Gastrocnemius medialis (tissue), 4 donors: Measurements from ENCODE around the gene C1orf198. TPM values are rescaled to one million over a fixed set of nuclear protein-coding genes. Genes with fewer than 3 reads are reported as not detected.
A peak's percentile ranks its signal among the peaks of the same experiment; 100 is the strongest.

Experiments used
- ATAC-seq, 2 donors: fragments of 150-250 bp; one replicate each; pipeline ENCODE4 v1.9.1; 2016
- DNase-seq, 2 donors: peaks; one replicate each; pipeline ENCODE4 v3.0.0-alpha.2; 2019
- H3K27ac ChIP-seq, 4 donors: fragments of 200-600 bp; sonication (generic); 1 replicate in 1 of 4; 2 replicates in 3 of 4; pipeline ENCODE4 v1.5.1; 2016 to 2018; ENCODE audit warnings: mild to moderate bottlenecking in 2 of 4, moderate library complexity in 1 of 4
- H3K27me3 ChIP-seq, 3 donors: fragments of 200-600 bp; sonication (generic) in 2 of 3; 1 replicate in 1 of 3; 2 replicates in 2 of 3; pipeline versions ENCODE4 v1.5.1 to v1.6.0; 2016 to 2019; ENCODE audit warnings: mild to moderate bottlenecking in 1 of 3, moderate library complexity in 1 of 3
- H3K36me3 ChIP-seq, 2 donors: fragments of 200-600 bp; sonication (generic) in 1 of 2; one replicate each; pipeline ENCODE4 v1.5.1; 2017 to 2018
- H3K4me1 ChIP-seq, 2 donors: fragments of 200-600 bp; sonication (generic) in 1 of 2; one replicate each; pipeline ENCODE4 v1.5.1; 2016 to 2017; ENCODE audit warnings: mild to moderate bottlenecking in 2 of 2
- H3K4me3 ChIP-seq, 4 donors: fragments of 200-600 bp; sonication (generic) in 3 of 4; 1 replicate in 1 of 4; 2 replicates in 3 of 4; pipeline ENCODE4 v1.5.1; 2016 to 2019; ENCODE audit warnings: mild to moderate bottlenecking in 2 of 4
- H3K9me3 ChIP-seq, 3 donors: fragments of 200-600 bp; sonication (generic) in 2 of 3; 1 replicate in 1 of 3; 2 replicates in 2 of 3; pipeline ENCODE4 v1.5.1; 2016 to 2019
- CTCF ChIP-seq, 5 experiments: fragments of 450-650 bp in 3 of 5; fragments of 200-600 bp in 2 of 5; sonication (generic) in 2 of 5; IDR thresholded peaks in 4 of 5; conservative IDR thresholded peaks in 1 of 5; 1 replicate in 4 of 5; 2 replicates in 1 of 5; pipeline ENCODE4 v1.5.1; 2016 to 2019; ENCODE audit warnings: antibody characterized with exemption in 5 of 5, mild to moderate bottlenecking in 3 of 5, moderate library complexity in 3 of 5
- POLR2A ChIP-seq, 2 donors: fragments of 450-650 bp; IDR thresholded peaks; one replicate each; pipeline ENCODE4 v1.6.1; 2017; ENCODE audit warnings: antibody characterized with exemption in 2 of 2, mild to moderate bottlenecking in 2 of 2, moderate library complexity in 2 of 2
- in situ Hi-C, 4 donors: fragments of 200-750 bp; cut with MboI; loops; one replicate each; pipeline versions ENCODE4 v1.15.0 to v1.8.0; 2017; ENCODE audit warnings: low sequenced_read_pairs in 4 of 4
- intact Hi-C: fragments of 100-400 bp; cut with DNase I; formaldehyde crosslinking; loops from one replicate; pipeline ENCODE4 v1.15.1; 2023; ENCODE audit warnings: low total_unique reads
- total RNA-seq, 4 donors: library from RNA; depleted of rRNA; stranded (reverse); fragments of >200 nt; gene quantifications; one replicate each; pipeline versions ENCODE4 v1.1.0 to v1.2.3, GENCODE V29; 2016

Gene C1orf198
- total RNA-seq, 4 donors from 2014 or later = 281 to 590 (median 339) TPM

- Histone ChIP-seq H3K4me3 (no peak overlapping the region), H3K4me1 (peaks cover 66 to 89% of the 10 kb centered on the region in 2 donors), H3K36me3 (peaks cover 0 to 8% of the 10 kb centered on the region in 2 donors), H3K27ac (peak overlapping the region in 3 of 4 donors; percentile 76 to 89 (median 86)), H3K9me3 (no peaks in the 10 kb centered on the region), H3K27me3 (no peaks in the 10 kb centered on the region)
- no peak for DNase-seq
- no peak for ATAC-seq
- TF ChIP-seq CTCF (IDR thresholded peaks at IDR 0.05 in 4 of 5, conservative IDR thresholded peaks at IDR 0.05 in 1 of 5) = no peak
- no peak for TF ChIP-seq POLR2A (IDR thresholded peaks at IDR 0.05)
- intact Hi-C loops = no loop called here
- in situ Hi-C loops = no loop called here
Measured at GRCh38 chr1:230855886-230856285, 12.4 kb downstream of the C1orf198 start.

GRCh38 chr1:230854423-230854822 lies 13.9 kb downstream of the C1orf198 start:
- peaks cover 68 to 90% of the 10 kb centered on the region in 2 donors for H3K4me1 ChIP-seq
- intact Hi-C loops = no loop called here
- H3K36me3 ChIP-seq = peaks cover 0 to 8% of the 10 kb centered on the region in 2 donors
- peak; percentile 45 to 61 for ATAC-seq
- in situ Hi-C loops = no loop called here
- H3K27me3 ChIP-seq = no peaks in the 10 kb centered on the region
- DNase-seq = peak in 1 of 2 donors; percentile 57
- TF ChIP-seq POLR2A (IDR thresholded peaks at IDR 0.05) = no peak
- TF ChIP-seq CTCF (IDR thresholded peaks at IDR 0.05 in 4 of 5, conservative IDR thresholded peaks at IDR 0.05 in 1 of 5) = no peak
- H3K4me3 ChIP-seq = no peak overlapping the region
- H3K9me3 ChIP-seq = no peaks in the 10 kb centered on the region
- H3K27ac ChIP-seq = peak overlapping the region; percentile 70 to 89 (median 81)

GRCh38 chr1:230853731-230854130 lies 14.6 kb downstream of the C1orf198 start:
- in situ Hi-C loops = no loop called here
- H3K27ac ChIP-seq = peak overlapping the region; percentile 70 to 89 (median 81)
- peaks cover 68 to 96% of the 10 kb centered on the region in 2 donors for H3K4me1 ChIP-seq
- no peaks in the 10 kb centered on the region for H3K27me3 ChIP-seq
- intact Hi-C loops = no loop called here
- peak; percentile 69 to 82 for DNase-seq
- no peak overlapping the region for H3K4me3 ChIP-seq
- peak; percentile 78 to 81 for ATAC-seq
- no peaks in the 10 kb centered on the region for H3K9me3 ChIP-seq
- peak in 3 of 5 experiments; percentile 7 to 23 (median 7) for TF ChIP-seq CTCF (IDR thresholded peaks at IDR 0.05 in 4 of 5, conservative IDR thresholded peaks at IDR 0.05 in 1 of 5)
- TF ChIP-seq POLR2A (IDR thresholded peaks at IDR 0.05) = no peak
- peaks cover 0 to 8% of the 10 kb centered on the region in 2 donors for H3K36me3 ChIP-seq

GRCh38 chr1:230852959-230853358 lies 15.4 kb downstream of the C1orf198 start:
- in situ Hi-C loops (no loop called here), intact Hi-C loops (no loop called here)
- H3K9me3 ChIP-seq = no peaks in the 10 kb centered on the region
- peaks cover 69 to 96% of the 10 kb centered on the region in 2 donors for H3K4me1 ChIP-seq
- no peak for TF ChIP-seq POLR2A (IDR thresholded peaks at IDR 0.05)
- no peak for TF ChIP-seq CTCF (IDR thresholded peaks at IDR 0.05 in 4 of 5, conservative IDR thresholded peaks at IDR 0.05 in 1 of 5)
- ATAC-seq = no peak
- H3K4me3 ChIP-seq = no peak overlapping the region
- no peaks in the 10 kb centered on the region for H3K27me3 ChIP-seq
- no peak for DNase-seq
- peak overlapping the region; percentile 70 to 89 (median 81) for H3K27ac ChIP-seq
- H3K36me3 ChIP-seq = peaks cover 0 to 8% of the 10 kb centered on the region in 2 donors

GRCh38 chr1:230851291-230851691 lies 17.0 kb downstream of the C1orf198 start:
- Histone ChIP-seq H3K27me3 (no peaks in the 10 kb centered on the region), H3K4me1 (peaks cover 60 to 87% of the 10 kb centered on the region in 2 donors), H3K36me3 (peaks cover 0 to 8% of the 10 kb centered on the region in 2 donors), H3K4me3 (no peak overlapping the region), H3K27ac (peak overlapping the region in 3 of 4 donors; percentile 44 to 78 (median 77)), H3K9me3 (no peaks in the 10 kb centered on the region)
- TF ChIP-seq CTCF (IDR thresholded peaks at IDR 0.05 in 4 of 5, conservative IDR thresholded peaks at IDR 0.05 in 1 of 5) (no peak), POLR2A (IDR thresholded peaks at IDR 0.05) (no peak)
- intact Hi-C loops = no loop called here
- in situ Hi-C loops = no loop called here
- no peak for DNase-seq
- no peak for ATAC-seq
